RPMI7951 (cell line): ENCODE results near the gene BCAS1. TPM values are rescaled to one million over a fixed set of nuclear protein-coding genes. Genes with fewer than 3 reads are reported as not detected.
"Not testable (repeated sequence)": the region's sequence is repeated elsewhere in the genome, so short reads cannot be mapped to it uniquely, and the experiment has no call there.

Experiments used
- DNase-seq: peaks from one replicate; pipeline ENCODE4 v3.0.0-alpha.2; 2012; ENCODE audit warnings: low read depth
- total RNA-seq: library from RNA; depleted of rRNA; stranded (reverse); fragments of >200 nt; shearing (Covaris generic); gene quantifications from 2 replicates; pipeline ENCODE4 v1.2.3, GENCODE V29; 2014

Gene BCAS1
- total RNA-seq, 1 experiment from 2014 or later: not detected

GRCh38 chr20:54019585-54019984 lies 50.8 kb downstream of the BCAS1 start:
- no peak for DNase-seq

GRCh38 chr20:54019127-54019526 lies 51.3 kb downstream of the BCAS1 start:
- DNase-seq: no peak

GRCh38 chr20:54017846-54018245 lies 52.5 kb downstream of the BCAS1 start:
- no peak for DNase-seq

- DNase-seq: no peak
Observed at GRCh38 chr20:54015496-54015895, 54.9 kb downstream of the BCAS1 start.

GRCh38 chr20:54014293-54014926 lies 56.0 kb downstream of the BCAS1 start:
- no peak for DNase-seq

- no peak for DNase-seq
Observed at GRCh38 chr20:54013471-54013870, 56.9 kb downstream of the BCAS1 start.

- DNase-seq: no peak
Observed at GRCh38 chr20:54011346-54011745, 59.0 kb downstream of the BCAS1 start.

GRCh38 chr20:54006216-54006615 lies 64.2 kb downstream of the BCAS1 start:
- not testable (repeated sequence) for DNase-seq

GRCh38 chr20:54005524-54005923 lies 64.9 kb downstream of the BCAS1 start:
- no peak for DNase-seq

GRCh38 chr20:54004445-54004844 lies 65.9 kb downstream of the BCAS1 start:
- no peak for DNase-seq

- DNase-seq: no peak
Observed at GRCh38 chr20:54002741-54003140, 67.7 kb downstream of the BCAS1 start.

GRCh38 chr20:54002056-54002575 lies 68.3 kb downstream of the BCAS1 start:
- DNase-seq: no peak

- DNase-seq: no peak
Observed at GRCh38 chr20:54000914-54001313, 69.5 kb downstream of the BCAS1 start.

GRCh38 chr20:54000262-54000661 lies 70.1 kb downstream of the BCAS1 start:
- no peak for DNase-seq

- no peak for DNase-seq
Observed at GRCh38 chr20:53999077-53999476, 71.3 kb downstream of the BCAS1 start.

GRCh38 chr20:53996584-53997486 lies 73.6 kb downstream of the BCAS1 start:
- DNase-seq: no peak

- no peak for DNase-seq
Observed at GRCh38 chr20:53995949-53996348, 74.4 kb downstream of the BCAS1 start.

- DNase-seq: no peak
Observed at GRCh38 chr20:53994088-53994487, 76.3 kb downstream of the BCAS1 start.

GRCh38 chr20:53993310-53993709 lies 77.1 kb downstream of the BCAS1 start:
- no peak for DNase-seq

GRCh38 chr20:53990768-53991450 lies 79.5 kb downstream of the BCAS1 start:
- no peak for DNase-seq

- DNase-seq: no peak
Observed at GRCh38 chr20:53990003-53990402, 80.4 kb downstream of the BCAS1 start.

- DNase-seq: no peak
Observed at GRCh38 chr20:53989401-53989800, 81.0 kb downstream of the BCAS1 start.
